SK-N-SH (cell line): ENCODE measurements around the gene FAM210B. TPM values are rescaled to one million over a fixed set of nuclear protein-coding genes. Genes with fewer than 3 reads are reported as not detected.

ENCODE experiments used
- CTCF ChIA-PET: fragments of 300-600, 350-600 bp; formaldehyde crosslinking; extraction: SDS; loops from one replicate; lab custom pipeline; 2021; lab: Yijun Ruan, JAX
- POLR2A ChIA-PET: fragments of 350-600 bp; sonication (Branson Sonifier 250); formaldehyde crosslinking; extraction: SDS; loops from one replicate; lab custom pipeline; 2020; ENCODE audit warnings: antibody characterized with exemption, inconsistent platforms; lab: Yijun Ruan, JAX
- DNase-seq: peaks from one replicate; pipeline ENCODE4 v3.0.0; 2012
- H2AFZ ChIP-seq: fragments of 200-600 bp; sonication (generic); 2 replicates; pipeline ENCODE4 v1.8.1; 2016; ENCODE audit warnings: antibody characterized with exemption, mild to moderate bottlenecking, low read depth
- H3F3A ChIP-seq: fragments of 200-600 bp; sonication (generic); replicated peaks from 2 replicates; pipeline ENCODE3; 2016; ENCODE audit warnings: antibody characterized with exemption, mild to moderate bottlenecking; ENCODE audit not compliant: insufficient read depth
- H3K27ac ChIP-seq, 2 experiments: fragments of 200-500 bp in 1 of 2; fragments of 200-600 bp in 1 of 2; sonication (Bioruptor generic) in 1 of 2; sonication (generic), shearing (Covaris generic) in 1 of 2; 2 replicates each; pipeline versions ENCODE4 v1.5.1 to v1.6.1; 2014 to 2016; ENCODE audit warnings: low read depth in 2 of 2, inconsistent platforms in 1 of 2, low read length in 1 of 2, mild to moderate bottlenecking in 1 of 2, mixed read lengths in 1 of 2
- H3K27me3 ChIP-seq: fragments of 200-600 bp; sonication (generic), shearing (Covaris generic); 2 replicates; pipeline ENCODE4 v1.6.1; 2016; ENCODE audit warnings: mixed run types; ENCODE audit not compliant: insufficient read depth
- H3K36me3 ChIP-seq, 2 experiments: fragments of 200-500 bp in 1 of 2; fragments of 200-600 bp in 1 of 2; sonication (Bioruptor generic) in 1 of 2; sonication (generic) in 1 of 2; replicated peaks in 1 of 2; 2 replicates each; pipeline versions ENCODE3 to v1.5.1; 2014 to 2016; ENCODE audit warnings: low read length in 1 of 2, mild to moderate bottlenecking in 1 of 2; ENCODE audit not compliant: insufficient read depth in 2 of 2, control insufficient read depth in 1 of 2
- H3K4me1 ChIP-seq, 2 experiments: fragments of 200-500 bp in 1 of 2; fragments of 200-600 bp in 1 of 2; sonication (Bioruptor generic) in 1 of 2; sonication (generic), shearing (Covaris generic) in 1 of 2; 2 replicates each; pipeline versions ENCODE4 v1.5.1 to v1.6.1; 2014 to 2016; ENCODE audit warnings: low read depth in 1 of 2, low read length in 1 of 2, mixed run types in 1 of 2; ENCODE audit not compliant: insufficient read depth in 2 of 2, control insufficient read depth in 1 of 2
- H3K4me2 ChIP-seq: fragments of 200-600 bp; sonication (generic), shearing (Covaris generic); 2 replicates; pipeline ENCODE4 v1.6.1; 2017; ENCODE audit warnings: mixed run types
- H3K4me3 ChIP-seq, 2 experiments: fragments of 200-500 bp in 1 of 2; fragments of 200-600 bp in 1 of 2; sonication (Bioruptor generic) in 1 of 2; sonication (generic), shearing (Covaris generic) in 1 of 2; 2 replicates each; pipeline versions ENCODE4 v1.5.1 to v1.8.1; 2014 to 2016; ENCODE audit warnings: low read depth in 2 of 2, inconsistent platforms in 1 of 2, low read length in 1 of 2, mild to moderate bottlenecking in 1 of 2, mixed read lengths in 1 of 2, moderate library complexity in 1 of 2
- H3K79me2 ChIP-seq: fragments of 200-600 bp; sonication (generic); 2 replicates; pipeline ENCODE4 v1.8.1; 2017; ENCODE audit warnings: mild to moderate bottlenecking; ENCODE audit not compliant: insufficient read depth
- H3K9ac ChIP-seq: fragments of 200-600 bp; sonication (generic); 2 replicates; pipeline ENCODE4 v1.6.1; 2017; ENCODE audit warnings: mixed run types
- H3K9me2 ChIP-seq: fragments of 200-600 bp; sonication (generic); 2 replicates; pipeline ENCODE4 v1.6.1; 2017; ENCODE audit warnings: mixed run types
- H3K9me3 ChIP-seq: fragments of 200-600 bp; sonication (generic); 2 replicates; pipeline ENCODE4 v1.6.1; 2017; ENCODE audit warnings: mixed run types, mild to moderate bottlenecking, moderate library complexity
- H4K20me1 ChIP-seq: fragments of 200-600 bp; sonication (generic); 2 replicates; pipeline ENCODE4 v1.6.1; 2017; ENCODE audit warnings: mild to moderate bottlenecking, mixed run types; ENCODE audit not compliant: insufficient read depth
- CHD2 ChIP-seq: fragments of 150-350 bp; IDR thresholded peaks from 2 replicates; pipeline ENCODE4 v1.6.1; 2018; ENCODE audit warnings: low read length; ENCODE audit not compliant: partially characterized antibody
- CTCF ChIP-seq: fragments of 200-600 bp; sonication (generic); IDR thresholded peaks from 2 replicates; pipeline ENCODE4 v1.6.1; 2017; ENCODE audit warnings: antibody characterized with exemption, mild to moderate bottlenecking, moderate library complexity
- EZH2phosphoT487 ChIP-seq: fragments of 200-600 bp; sonication (generic); IDR thresholded peaks from 2 replicates; pipeline ENCODE4 v1.6.1; 2017; ENCODE audit warnings: low read depth, mixed run types, mild to moderate bottlenecking, antibody characterized with exemption, moderate library complexity, borderline replicate concordance
- FOSL2 ChIP-seq: IDR thresholded peaks from 2 replicates; pipeline ENCODE4 v1.4.0; 2012; ENCODE audit warnings: low read depth, mild to moderate bottlenecking, moderate library complexity, borderline replicate concordance
- FOXJ3 ChIP-seq: sonication (generic); formaldehyde crosslinking; IDR thresholded peaks from 2 replicates; pipeline ENCODE4 v1.5.1; 2020; ENCODE audit warnings: mild to moderate bottlenecking, missing genetic modification reagents
- FOXM1 ChIP-seq: IDR thresholded peaks from 2 replicates; pipeline ENCODE4 v1.4.0; 2012; ENCODE audit warnings: low read depth, mild to moderate bottlenecking
- GABPA ChIP-seq: IDR thresholded peaks from 2 replicates; pipeline ENCODE4 v1.4.0; 2012; ENCODE audit warnings: low read depth, mild to moderate bottlenecking
- GATA2 ChIP-seq: sonication (generic); formaldehyde crosslinking; IDR thresholded peaks from 2 replicates; pipeline ENCODE4 v1.5.0; 2020; ENCODE audit warnings: mild to moderate bottlenecking, missing genetic modification reagents
- JUND ChIP-seq: IDR thresholded peaks from 2 replicates; pipeline ENCODE4 v1.4.0; 2012
- MEF2A ChIP-seq: IDR thresholded peaks from 2 replicates; pipeline ENCODE4 v1.4.0; 2012; ENCODE audit warnings: low read depth, borderline replicate concordance
- MXI1 ChIP-seq: IDR thresholded peaks from 2 replicates; pipeline ENCODE4 v1.6.1; 2012; ENCODE audit warnings: mild to moderate bottlenecking, low read depth, low read length, improper control_type of control experiment
- NFIC ChIP-seq: IDR thresholded peaks from 2 replicates; pipeline ENCODE4 v1.4.0; 2012; ENCODE audit warnings: borderline replicate concordance
- NRF1 ChIP-seq: IDR thresholded peaks from 2 replicates; pipeline ENCODE4 v1.6.1; 2012; ENCODE audit warnings: low read depth, mild to moderate bottlenecking, low read length
- PBX3 ChIP-seq: IDR thresholded peaks from 2 replicates; pipeline ENCODE4; 2012
- RFX5 ChIP-seq: IDR thresholded peaks from 2 replicates; pipeline ENCODE4 v1.6.1; 2012; ENCODE audit warnings: mild to moderate bottlenecking, improper control_type of control experiment, low read length
- RXRA ChIP-seq: IDR thresholded peaks from 2 replicates; pipeline ENCODE4 v1.4.0; 2012; ENCODE audit warnings: low read depth, mild to moderate bottlenecking, borderline replicate concordance
- SIN3A ChIP-seq: IDR thresholded peaks from 2 replicates; pipeline ENCODE4 v1.6.1; 2012; ENCODE audit warnings: low read depth, mild to moderate bottlenecking, low read length, moderate library complexity, borderline replicate concordance
- SMC3 ChIP-seq: IDR thresholded peaks from 2 replicates; pipeline ENCODE4 v1.6.1; 2012; ENCODE audit warnings: low read depth, low read length, improper control_type of control experiment
- TCF12 ChIP-seq: IDR thresholded peaks from 2 replicates; pipeline ENCODE4 v1.4.0; 2012
- TEAD4 ChIP-seq: IDR thresholded peaks from 2 replicates; pipeline ENCODE4 v1.4.0; 2012; ENCODE audit warnings: mild to moderate bottlenecking, borderline replicate concordance; ENCODE audit not compliant: insufficient read depth
- USF1 ChIP-seq: IDR thresholded peaks from 2 replicates; pipeline ENCODE4 v1.4.0; 2012; ENCODE audit warnings: low read depth, borderline replicate concordance
- USF2 ChIP-seq: fragments of 150-350 bp; IDR thresholded peaks from 2 replicates; pipeline ENCODE4 v1.6.1; 2017; ENCODE audit warnings: antibody characterized with exemption, low read length, low read depth, borderline replicate concordance
- YY1 ChIP-seq: IDR thresholded peaks from 2 replicates; pipeline ENCODE4 v1.4.0; 2012; ENCODE audit warnings: low read depth, mild to moderate bottlenecking
- WGBS: methylation state at CpG from one replicate; pipeline ENCODE4 v1.1.6; 2017; ENCODE audit warnings: low lambda C conversion rate; 5-methylcytosine and 5-hydroxymethylcytosine counted together
- polyA plus RNA-seq, 3 experiments: library from polyadenylated mRNA; depleted of rRNA; stranded (reverse); fragments of >200 nt; gene quantifications; 2 replicates each; pipeline ENCODE4 v1.2.3, GENCODE V29; 2012

Gene FAM210B
- polyA plus RNA-seq, 1 of the 3 experiments (the other 2 are of a cell fraction) = 34.6 TPM

DNA sequence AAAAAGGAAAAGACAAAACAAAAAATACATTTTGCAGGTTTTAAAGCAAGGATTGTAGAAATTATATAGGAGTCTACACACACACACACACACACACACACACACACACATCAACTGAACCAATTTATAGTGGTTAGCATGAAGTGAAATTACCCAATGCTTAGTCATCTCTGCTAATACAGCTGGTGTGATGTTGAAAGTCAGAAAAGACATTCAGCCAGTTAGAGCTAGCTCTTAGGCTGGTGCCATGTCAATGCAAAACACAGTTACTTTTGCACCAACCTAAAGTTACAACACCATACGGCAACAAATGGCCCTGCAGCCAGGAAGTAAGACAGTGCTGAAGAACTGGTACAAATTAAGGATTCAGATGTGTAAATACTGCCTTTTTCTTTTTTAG is 15.2 kb downstream of the FAM210B start:
- Histone ChIP-seq H3K9ac (no peak overlapping the region), H3F3A (peaks cover 3% of the 10 kb centered on the region), H3K9me2 (no peaks in the 10 kb centered on the region), H2AFZ (no peak overlapping the region), H3K27me3 (no peaks in the 10 kb centered on the region), H3K4me1 (peaks cover 2 to 4% of the 10 kb centered on the region in 2 experiments; a peak in 2 of 4 replicates), H3K79me2 (peaks cover 72% of the 10 kb centered on the region), H3K9me3 (no peaks in the 10 kb centered on the region), H3K4me2 (0 out of 2 replicates have a peak overlapping the region, but pooled peaks have one; percentile 38), H4K20me1 (peaks cover 4% of the 10 kb centered on the region; the same call in 1 of the 2 replicates), H3K27ac (peak overlapping the region in 1 of 2 experiments; percentile 44; a peak in 1 of 4 replicates), H3K36me3 (peaks cover 25 to 43% of the 10 kb centered on the region in 2 experiments), H3K4me3 (no peak overlapping the region)
- WGBS = 56% methylated on average over 1 of the region's 1 CpG
- ChIA-PET POLR2A (no interaction called here), CTCF (no interaction called here)
- no peak for DNase-seq
- no peak for TF ChIP-seq CTCF
- peak; percentile 59 for TF ChIP-seq TCF12
- no peak for TF ChIP-seq GABPA
- no peak for TF ChIP-seq FOXM1
- peak; percentile 44; the same call in 1 of the 2 replicates for TF ChIP-seq PBX3
- TF ChIP-seq JUND = peak; percentile 67
- no peak for TF ChIP-seq NFIC
- peak; percentile 68; the same call in 1 of the 2 replicates for TF ChIP-seq FOSL2

GRCh38 chr20:56376331-56376730 is 17.6 kb downstream of the FAM210B start:
- H3F3A ChIP-seq = peaks cover 3% of the 10 kb centered on the region
- H3K4me3 ChIP-seq = no peak overlapping the region
- peaks cover 93% of the 10 kb centered on the region for H3K79me2 ChIP-seq
- H3K27ac ChIP-seq = no peak overlapping the region
- H4K20me1 ChIP-seq = peaks cover 4% of the 10 kb centered on the region; the same call in 1 of the 2 replicates
- WGBS = 89% methylated on average over 2 of the region's 2 CpGs
- H3K36me3 ChIP-seq = peaks cover 29 to 33% of the 10 kb centered on the region in 2 experiments
- no peak overlapping the region for H3K4me2 ChIP-seq
- no peak overlapping the region for H2AFZ ChIP-seq
- H3K9me3 ChIP-seq = no peaks in the 10 kb centered on the region
- peaks cover 2 to 4% of the 10 kb centered on the region in 2 experiments; a peak in 2 of 4 replicates for H3K4me1 ChIP-seq
- CTCF ChIA-PET = no interaction called here
- no peaks in the 10 kb centered on the region for H3K9me2 ChIP-seq
- H3K9ac ChIP-seq = no peak overlapping the region
- TF ChIP-seq MEF2A (no peak), YY1 (no peak), FOXJ3 (CRISPR knock-in tag) (no peak), USF2 (no peak), NFIC (no peak), SMC3 (no peak), SIN3A (no peak), MXI1 (no peak), CHD2 (no peak), FOXM1 (no peak), GATA2 (CRISPR knock-in tag) (no peak), TEAD4 (no peak), NRF1 (no peak), EZH2phosphoT487 (no peak), USF1 (no peak), RFX5 (no peak), TCF12 (no peak), RXRA (no peak)
- POLR2A ChIA-PET = no interaction called here
- DNase-seq = no peak
- H3K27me3 ChIP-seq = no peaks in the 10 kb centered on the region
